ENCODE results near the gene SRRM4.

DNA sequence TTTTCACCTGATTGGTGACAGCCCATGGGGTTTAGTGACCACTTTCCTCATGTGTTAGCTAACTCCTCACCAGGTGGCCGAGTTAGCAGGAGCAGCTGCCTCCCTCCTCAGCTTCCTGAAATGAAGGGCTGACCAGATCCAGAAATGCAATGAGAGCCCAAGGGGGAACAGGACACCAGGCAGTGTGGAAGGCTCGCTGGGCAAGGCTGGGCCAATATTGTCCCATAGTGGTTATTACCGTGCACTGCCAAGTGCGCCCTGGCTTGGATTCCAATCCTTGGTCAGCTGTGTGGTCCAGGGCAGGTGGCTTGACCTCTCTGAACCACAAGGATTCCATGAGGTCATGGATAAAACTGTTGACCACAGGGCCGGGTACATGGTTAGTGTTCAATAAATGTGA lies 193.7 kb downstream of the SRRM4 start:
- TF ChIP-seq, protein P1, sequence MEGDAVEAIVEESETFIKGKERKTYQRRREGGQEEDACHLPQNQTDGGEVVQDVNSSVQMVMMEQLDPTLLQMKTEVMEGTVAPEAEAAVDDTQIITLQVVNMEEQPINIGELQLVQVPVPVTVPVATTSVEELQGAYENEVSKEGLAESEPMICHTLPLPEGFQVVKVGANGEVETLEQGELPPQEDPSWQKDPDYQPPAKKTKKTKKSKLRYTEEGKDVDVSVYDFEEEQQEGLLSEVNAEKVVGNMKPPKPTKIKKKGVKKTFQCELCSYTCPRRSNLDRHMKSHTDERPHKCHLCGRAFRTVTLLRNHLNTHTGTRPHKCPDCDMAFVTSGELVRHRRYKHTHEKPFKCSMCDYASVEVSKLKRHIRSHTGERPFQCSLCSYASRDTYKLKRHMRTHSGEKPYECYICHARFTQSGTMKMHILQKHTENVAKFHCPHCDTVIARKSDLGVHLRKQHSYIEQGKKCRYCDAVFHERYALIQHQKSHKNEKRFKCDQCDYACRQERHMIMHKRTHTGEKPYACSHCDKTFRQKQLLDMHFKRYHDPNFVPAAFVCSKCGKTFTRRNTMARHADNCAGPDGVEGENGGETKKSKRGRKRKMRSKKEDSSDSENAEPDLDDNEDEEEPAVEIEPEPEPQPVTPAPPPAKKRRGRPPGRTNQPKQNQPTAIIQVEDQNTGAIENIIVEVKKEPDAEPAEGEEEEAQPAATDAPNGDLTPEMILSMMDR (IDR thresholded peaks at IDR 0.05), result no peak
- TF ChIP-seq EP300 (IDR thresholded peaks at IDR 0.05), result no peak
- no peak for TF ChIP-seq POLR2A (IDR thresholded peaks at IDR 0.05)
- TF ChIP-seq POLR2AphosphoS5 (IDR thresholded peaks at IDR 0.05), result no peak
